8988T (cell line): Measurements from ENCODE around the gene LRCH1.
"Not testable (repeated sequence)": the region's sequence is repeated elsewhere in the genome, so short reads cannot be mapped to it uniquely, and the experiment has no call there.

Experiments
- DNase-seq: peaks from one replicate; pipeline ENCODE4 v3.0.0; 2011

The LRCH1 gene, protein sequence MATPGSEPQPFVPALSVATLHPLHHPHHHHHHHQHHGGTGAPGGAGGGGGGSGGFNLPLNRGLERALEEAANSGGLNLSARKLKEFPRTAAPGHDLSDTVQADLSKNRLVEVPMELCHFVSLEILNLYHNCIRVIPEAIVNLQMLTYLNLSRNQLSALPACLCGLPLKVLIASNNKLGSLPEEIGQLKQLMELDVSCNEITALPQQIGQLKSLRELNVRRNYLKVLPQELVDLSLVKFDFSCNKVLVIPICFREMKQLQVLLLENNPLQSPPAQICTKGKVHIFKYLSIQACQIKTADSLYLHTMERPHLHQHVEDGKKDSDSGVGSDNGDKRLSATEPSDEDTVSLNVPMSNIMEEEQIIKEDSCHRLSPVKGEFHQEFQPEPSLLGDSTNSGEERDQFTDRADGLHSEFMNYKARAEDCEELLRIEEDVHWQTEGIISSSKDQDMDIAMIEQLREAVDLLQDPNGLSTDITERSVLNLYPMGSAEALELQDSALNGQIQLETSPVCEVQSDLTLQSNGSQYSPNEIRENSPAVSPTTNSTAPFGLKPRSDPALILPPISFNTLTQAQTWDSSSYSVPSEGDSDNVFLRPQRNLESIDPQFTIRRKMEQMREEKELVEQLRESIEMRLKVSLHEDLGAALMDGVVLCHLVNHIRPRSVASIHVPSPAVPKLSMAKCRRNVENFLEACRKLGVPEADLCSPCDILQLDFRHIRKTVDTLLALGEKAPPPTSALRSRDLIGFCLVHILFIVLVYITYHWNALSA

DNA sequence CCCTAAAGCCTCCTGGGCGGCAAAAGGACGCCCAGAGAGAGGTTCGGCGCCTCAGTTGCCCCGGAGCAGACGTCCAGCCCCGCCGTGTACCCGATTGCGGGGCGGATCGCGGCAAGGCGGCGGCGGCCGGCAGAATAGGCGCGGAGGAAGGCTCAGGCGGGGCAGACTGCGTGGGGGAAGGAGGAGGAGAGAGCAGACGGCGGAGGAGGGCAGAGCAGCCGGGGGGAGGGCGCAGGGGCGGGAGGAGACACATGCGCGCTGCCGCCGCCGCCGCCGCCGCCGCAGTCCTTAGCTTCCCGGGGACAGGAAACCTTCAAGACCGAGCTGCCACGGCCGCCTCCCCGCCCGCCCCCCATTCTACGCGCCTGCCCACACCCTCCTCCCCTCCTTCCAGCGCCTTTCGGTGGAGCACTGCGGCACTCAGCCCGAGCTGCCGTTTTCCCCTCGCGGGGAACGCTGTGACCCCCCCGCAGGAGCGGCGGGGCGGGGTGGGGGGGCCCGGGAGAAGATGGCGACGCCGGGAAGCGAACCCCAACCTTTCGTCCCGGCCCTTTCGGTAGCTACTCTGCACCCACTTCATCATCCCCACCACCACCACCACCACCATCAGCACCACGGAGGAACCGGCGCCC lies at the start of gene LRCH1:
LRCH1 (plus strand) TSS at position 282 of the 632 bp plus-strand sequence; CDS start at position 509, 227 bp downstream.
- peak; percentile 75 for DNase-seq

DNA sequence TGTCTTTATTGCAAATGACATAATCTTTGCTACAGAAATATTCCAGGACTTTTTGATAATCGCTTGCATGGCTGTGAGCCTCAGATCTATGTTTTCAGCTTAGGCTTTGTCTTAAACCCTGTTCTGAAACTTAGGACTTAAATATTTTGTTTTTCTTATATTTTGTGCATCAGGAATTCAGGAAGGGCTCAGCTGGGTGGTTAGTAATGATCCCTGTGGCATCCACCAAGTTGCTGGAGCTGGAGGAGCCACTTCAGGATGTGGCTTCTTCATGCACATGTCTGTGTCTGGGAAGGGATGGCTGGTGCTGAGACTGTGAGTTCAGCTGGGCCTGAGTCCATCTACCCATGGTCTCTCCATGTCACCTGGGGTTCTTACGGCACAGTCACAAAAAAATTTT lies 48.9 kb upstream of the LRCH1 start:
- no peak for DNase-seq

DNA sequence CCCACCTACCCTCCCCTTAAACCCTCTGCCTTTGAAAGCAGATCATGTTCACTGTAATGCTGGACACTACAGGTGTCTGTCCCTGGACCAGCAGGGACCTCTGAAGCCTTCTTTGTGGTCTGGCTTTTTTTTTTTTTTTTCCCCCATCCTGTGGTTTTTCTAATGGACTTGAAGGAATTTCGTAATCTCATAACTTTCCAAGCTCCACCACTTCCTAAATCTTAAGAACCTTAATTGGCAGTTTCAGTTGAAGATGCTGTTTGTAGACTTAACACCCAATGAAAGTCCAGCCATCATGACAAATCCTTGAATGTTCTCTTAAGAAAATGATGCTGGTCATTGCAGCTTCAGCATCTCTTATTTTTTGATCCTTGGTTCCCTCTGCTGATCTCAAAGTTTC lies 45.0 kb upstream of the LRCH1 start:
- no peak for DNase-seq

DNA sequence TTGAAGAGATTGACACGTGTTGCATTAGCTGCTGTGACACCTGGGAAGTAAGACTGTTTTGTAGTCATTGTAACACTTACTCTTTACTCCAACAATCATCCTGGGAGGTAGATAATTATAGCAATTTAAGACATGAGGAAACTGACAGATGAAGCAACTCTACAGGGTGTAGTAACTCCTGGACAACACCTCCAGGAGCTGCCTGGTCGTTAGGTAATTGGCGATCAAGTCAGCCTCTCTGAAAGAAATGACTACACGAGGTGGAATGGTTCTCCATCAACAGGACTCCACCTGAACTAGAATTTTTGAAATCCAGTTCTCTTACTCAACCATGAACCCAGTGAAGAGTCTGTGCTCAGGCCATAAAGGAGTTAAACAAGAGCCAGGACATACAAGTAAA lies 43.0 kb upstream of the LRCH1 start:
- no peak for DNase-seq

DNA sequence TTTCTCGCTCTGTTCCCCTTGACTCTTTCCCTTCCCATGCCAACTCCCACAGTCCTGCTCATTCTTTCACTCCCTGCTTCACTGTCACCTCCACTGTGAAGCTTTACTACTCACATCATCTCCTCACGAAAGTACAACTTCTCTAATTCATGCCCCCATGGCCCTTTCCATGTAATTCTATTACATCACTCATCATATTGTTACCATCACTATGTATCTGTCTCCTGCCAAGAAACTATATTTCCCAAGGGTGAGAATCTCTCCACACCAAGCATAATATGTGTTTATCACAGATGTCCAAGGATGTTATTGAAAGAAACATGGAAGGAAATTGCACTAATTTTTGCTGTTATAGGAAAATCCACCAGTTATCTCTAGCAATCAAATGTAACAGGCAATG lies 37.2 kb upstream of the LRCH1 start:
- no peak for DNase-seq

DNA sequence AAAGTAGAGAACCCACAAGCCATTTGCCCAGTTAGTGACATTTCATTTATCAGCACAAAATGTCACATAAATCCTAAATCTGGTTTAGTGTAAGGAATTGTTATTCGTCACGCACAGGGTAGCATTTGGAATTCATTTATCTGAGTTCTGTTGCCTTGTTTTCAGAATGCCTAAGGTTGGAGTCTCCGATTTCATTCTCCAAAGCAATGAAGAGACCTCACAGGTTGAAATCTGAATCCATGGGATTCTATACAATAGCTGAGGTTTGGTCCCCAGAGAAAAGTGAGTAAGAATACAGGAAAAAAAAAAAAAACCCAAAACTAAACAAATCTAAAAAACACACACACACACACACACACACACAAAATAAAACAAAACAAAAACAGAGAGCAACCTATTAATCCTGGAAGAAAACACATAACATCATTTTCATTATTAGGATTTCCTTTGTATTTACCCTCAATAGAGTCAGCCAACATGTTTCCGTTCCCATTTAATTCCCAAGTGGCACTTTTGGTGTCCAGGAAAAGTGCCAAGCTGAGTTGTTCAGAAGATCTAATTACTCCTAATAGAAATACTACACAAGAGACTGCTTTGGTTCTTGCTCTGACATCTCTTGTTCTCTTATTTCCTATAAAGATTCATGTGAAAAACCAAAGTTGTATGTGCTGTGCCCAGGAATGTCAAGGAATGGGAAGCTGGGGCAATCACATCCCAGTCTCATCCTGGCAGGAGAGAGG lies 36.2 kb upstream of the LRCH1 start:
- no peak for DNase-seq

DNA sequence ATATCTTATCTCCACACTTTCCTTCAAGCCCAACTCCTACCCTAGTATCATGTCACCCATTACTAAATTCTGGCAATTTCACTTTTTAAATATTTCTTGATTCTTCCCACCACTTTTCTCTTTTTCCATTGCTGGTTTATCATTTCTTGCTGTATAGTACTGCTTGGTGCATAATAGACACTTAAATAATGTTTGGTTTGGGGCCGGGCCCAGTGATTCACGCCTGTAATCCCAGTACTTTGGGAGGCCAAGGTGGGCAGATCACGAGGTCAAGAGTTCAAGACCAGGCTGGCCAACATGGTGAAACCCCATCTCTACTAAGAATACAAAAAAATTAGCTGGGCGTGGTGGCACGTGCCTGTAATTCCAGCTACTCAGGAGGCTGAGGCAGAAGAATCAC lies 35.2 kb upstream of the LRCH1 start:
- DNase-seq: not testable (repeated sequence)

DNA sequence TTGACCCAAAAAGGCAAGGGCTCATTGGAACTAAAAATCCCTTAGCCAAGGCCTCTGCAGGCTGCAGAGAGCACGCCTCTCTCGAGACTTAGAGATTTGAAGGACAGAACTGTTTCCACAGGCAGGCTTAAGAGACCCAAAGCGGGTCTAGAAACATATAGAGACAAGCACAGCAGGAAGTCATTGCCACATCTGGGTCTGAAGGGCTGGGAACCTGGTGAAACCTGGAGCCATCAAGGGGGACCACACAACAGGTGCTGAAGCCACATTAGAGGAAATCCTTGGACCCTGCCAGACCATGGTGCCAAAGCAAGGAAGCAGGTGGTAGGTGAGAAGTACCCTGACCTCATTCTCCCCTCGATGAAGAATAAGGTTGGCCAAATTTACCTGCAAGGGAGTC lies 33.8 kb upstream of the LRCH1 start:
- no peak for DNase-seq

DNA sequence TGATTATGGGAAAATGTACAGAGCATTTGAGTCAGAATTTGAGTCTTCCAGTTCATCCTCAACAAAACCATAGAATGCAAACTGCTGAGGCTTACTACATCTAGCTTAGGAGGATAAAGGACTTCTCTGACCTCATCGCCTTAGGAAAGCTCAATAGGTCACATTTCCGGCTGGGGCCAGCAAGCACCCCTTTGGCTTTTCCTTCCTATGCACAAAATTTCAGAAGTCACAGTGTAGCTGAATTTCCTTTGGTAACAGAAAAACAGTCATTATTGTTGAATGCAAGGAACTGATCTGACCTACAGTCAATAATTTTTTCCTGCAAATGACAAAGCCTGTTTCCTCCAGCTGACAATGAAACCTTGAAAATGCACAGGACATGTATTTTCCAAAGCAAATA lies 32.8 kb upstream of the LRCH1 start:
- no peak for DNase-seq

DNA sequence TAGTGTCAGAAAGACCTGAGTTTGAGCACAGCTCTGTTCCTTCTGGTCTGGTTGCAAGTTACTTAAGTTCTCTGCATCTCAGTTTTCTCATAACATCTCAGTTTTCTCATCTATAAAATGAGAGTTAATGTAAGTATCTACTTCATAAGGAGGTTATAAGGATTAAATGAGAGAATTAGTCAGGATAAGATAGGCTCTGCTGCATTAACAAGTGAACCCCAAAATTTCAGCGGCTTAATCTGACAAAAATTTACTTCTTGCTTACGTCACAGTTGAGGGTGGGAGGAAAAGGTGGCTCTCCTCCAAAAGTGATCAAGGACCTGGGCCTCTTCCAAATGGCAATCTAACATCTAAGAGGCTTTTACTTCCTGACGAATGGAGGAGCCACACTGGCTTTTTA lies 31.5 kb upstream of the LRCH1 start:
- no peak for DNase-seq

DNA sequence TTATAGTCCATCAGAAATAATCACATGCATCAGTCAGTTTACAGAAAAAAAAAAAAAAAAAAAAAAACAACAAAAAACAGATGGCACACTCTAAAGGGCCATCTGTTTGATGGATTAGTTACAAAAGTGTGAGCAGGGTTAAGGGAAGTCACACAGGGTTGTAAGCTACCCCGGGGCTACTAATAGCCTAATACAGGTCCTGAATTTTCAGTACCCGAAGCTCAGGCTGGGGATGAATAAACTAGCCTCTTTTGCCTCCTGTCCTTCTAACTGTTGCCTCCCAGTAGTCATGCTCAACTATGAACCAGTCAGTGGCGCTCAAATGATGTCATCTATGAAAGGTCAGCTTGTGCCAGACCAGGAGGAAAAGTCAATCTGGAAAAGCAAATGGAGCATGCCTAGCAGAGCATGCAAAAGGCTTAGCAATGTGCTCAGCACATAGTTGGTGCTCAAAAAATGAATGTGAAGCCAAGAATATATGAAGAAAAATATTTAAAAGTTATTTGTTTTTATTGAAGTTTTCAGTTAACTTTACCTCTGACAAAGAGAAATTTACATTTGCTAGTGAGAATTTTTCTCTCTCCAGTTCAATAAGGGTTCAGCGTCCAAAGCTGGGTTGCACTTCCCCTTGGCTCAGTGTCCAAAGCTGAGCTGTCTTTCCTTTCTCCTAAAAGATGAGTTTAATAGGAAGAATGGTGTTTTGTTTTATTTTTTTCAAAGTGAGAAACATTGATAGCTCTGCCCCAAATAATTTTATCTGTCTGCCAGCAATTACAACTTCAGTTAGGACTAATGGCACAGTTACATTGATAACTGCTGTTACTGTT lies 30.8 kb upstream of the LRCH1 start:
- DNase-seq: no peak

DNA sequence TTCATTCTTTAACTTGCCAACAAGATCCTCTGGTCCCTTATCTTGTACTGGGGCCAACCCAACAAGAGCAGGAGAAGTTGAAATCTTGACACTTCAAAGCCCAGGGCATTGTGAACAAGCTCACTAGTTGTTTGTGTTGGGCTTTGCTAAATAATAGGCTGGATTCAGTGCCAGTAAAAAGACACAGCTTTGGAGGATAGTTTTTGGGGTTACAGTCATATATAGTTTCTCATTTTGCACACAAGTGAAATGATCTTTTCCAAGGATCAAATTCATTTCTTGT lies 30.3 kb upstream of the LRCH1 start:
- no peak for DNase-seq

DNA sequence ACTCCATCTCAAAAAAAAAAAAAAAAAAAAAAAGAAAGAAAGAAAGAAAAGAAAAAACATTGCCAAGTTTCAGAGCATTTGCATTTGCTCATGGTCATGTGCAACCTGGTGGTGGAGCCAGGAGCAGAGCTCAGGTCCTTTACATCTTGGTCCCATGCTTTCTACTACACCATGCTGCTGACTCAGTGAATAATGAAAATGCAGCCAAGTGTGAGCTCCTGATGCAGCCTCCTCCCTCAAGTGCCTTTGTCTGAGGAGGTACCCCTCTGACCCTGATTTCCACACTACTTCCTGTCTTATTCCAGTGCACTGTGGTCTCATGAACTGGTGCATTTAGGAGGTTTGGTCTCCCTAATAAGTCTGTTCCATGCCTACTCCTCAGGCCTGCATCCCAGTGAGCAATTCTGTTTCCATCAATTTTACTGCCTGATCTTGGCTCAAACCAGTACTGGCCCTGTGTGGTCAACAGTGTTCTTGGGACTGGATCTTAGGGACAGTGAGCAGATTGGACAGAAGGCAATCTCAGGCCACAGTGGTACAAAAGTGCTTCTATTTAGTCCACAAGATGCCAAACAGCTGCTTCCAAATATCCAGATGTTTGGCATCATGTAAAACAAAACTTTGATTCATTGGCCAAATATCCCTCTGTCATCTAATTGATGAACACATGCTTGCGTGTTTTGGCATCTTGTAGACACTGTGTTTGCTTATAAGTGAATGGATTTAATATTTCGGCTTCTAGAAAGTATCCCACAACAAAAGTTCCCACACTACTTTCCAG lies 28.8 kb upstream of the LRCH1 start:
- DNase-seq: no peak

DNA sequence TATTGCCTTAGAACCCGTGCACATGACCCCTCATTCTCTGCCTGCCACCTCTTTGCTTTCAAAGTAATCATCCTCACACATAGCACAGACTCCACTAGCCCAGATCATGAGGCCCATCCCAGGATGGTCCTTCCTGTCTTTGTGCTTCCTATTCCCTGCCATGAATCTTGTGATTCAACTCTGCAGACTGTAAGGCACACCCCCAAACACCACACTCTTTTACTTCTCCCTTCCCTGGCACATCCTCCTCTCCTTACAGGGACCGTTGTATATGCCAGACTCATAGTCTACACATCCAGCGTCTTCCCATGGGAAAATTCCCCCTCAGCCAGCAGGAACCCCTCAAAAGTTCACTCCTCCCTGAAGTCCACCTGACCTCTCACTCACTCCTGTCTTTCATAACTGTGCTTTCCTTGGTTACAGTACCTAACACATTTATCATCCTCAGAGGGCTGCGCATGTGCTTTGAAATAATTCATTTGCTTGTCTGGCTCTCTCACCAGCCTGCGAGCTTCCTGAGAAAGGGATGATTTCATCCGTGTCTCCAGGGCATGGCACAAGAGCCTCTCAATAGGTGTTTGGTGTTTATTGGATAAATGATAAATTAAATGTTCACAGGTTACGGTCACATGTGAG lies 26.8 kb upstream of the LRCH1 start:
- DNase-seq: no peak

DNA sequence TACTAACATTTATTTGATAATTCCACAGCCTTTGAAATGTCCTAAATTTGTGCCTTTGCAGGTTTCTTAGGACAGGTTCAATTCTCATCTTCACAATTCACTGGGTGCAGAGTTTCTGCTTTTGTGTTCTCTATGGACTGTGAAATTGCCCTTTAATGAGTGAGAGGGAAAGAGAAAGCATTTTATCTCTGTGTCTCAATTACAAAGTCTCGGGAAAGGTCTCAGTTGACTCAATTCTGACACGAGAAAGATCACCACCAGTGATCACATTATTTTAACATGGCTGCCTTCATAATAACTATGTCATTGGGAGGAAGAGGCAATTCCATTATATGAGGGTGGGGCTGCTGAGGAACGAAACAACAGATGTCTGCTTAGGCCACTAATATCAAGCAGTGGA lies 26.2 kb upstream of the LRCH1 start:
- DNase-seq: no peak

DNA sequence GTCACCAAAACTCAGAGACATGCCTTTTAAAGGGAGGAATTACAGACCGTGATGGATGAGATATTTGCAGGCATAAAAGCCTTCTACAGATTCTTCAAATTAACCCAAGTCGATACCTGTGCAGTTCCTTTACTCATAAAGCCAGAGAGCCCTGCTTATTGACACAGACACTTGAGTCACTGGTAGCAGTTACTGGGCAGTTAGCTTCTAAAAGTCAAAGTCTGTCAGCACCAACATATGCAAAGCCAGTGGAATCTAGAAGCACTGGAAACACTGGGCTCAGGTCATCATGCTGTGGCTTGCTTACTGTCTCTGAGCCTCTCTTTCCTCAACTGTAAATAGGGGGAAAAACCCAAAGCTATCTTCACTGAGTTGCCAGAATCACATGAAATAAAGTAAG lies 25.7 kb upstream of the LRCH1 start:
- no peak for DNase-seq

DNA sequence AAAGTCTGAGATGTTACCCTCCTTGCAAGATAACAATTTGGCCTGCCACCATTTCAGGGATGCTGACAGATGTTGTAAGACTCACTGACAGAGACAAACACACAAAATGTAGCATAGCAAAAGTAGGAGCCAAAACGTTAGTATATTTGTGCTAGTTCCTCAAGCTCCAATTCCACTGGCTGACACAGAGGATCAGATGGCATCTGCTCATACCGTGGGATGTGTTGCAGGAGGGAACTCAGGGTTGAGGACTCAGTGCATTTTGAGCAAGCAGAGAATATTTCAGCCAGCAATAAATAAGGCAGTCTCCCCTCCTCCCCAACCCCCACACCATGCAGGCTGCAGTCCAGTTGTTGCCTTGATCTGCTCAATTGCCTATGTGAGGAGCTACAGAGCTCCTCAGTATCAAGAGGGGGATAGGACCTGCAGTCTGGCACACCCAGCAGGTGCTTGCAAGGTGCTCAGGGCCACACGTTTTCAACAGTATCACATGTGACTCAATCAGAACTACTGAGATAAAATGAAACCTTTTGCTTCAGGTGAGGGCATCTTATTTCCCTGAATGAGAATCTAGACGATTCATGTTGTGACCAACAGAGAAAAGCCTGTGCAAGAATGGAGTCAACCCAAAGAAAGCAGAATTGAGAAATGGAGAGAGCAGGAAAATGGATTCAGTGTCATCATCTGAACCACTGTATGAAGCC lies 23.6 kb upstream of the LRCH1 start:
- no peak for DNase-seq

DNA sequence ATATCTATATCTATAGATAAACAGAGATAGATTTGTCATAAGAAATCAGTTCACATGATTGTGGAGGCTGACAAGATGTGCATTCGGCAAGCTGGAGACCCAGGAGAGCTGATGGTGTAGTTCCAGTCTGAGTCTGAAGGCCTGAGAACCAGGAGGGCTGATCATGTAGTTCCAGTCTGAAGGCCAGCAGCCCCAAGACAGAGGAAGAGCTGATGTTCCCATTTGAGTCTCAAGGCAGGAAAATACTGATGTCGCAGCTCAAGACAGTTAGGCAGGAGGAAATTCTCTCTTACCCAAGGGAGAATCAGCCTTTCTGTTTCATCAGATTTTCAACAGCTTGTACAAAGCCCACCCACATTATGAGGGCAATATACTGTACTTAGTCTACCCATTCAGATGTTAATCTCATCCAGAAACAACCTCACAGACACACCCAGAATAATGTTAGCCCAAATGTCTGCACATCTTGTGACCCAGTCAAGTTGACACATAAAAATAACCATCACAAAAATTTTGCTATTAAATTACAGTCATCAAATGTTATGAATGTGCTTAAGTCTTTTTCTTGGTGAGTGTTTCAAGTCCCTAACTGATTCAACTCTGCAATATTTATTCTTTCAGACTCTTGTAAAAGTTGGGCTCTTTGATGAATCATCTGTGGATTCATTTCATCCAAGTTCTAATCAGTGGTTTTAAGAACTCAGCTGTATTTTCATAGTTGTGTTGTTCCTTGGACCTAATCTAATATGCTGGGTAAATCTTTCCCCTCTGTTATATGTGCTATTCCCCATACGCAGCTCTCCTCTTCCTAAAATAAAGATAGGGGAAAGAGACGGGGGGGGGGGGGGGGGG lies 22.7 kb upstream of the LRCH1 start:
- no peak for DNase-seq

DNA sequence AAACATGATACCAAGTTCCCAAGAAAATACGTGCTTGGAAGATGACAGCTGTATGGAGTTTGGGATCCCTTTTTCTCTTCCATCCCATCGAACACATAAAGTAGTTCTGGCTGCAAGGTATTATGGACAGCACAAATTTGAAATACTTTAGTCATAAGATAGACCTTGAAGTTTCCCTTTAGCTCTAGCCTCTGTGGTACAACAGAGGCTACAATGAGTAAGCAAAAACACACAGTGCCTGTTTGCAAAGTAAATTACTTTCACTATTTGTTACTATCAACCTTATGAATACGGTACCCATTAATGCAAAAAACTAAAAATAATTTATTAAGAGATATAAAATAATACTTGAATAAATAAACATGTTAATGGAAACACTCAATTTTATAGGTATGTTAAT lies 21.0 kb upstream of the LRCH1 start:
- no peak for DNase-seq

DNA sequence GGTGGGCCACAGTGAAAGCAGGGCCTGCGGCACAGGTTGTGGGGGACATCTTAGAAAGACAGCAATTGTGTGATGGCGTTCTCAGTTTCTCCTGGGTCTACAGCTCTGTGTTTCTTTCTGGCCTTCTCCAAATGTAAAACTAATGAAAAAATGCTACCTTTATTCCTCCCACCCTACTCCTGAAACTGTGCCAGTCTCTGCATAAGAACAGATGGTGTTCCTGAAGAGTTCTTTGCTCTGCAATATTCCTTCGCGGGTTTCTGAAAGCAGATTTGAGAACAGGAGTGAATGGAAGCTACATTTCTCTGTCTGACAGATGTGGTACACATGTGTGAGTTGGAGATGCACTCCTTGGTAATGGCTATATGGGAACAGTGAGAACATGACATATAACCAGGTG lies 18.0 kb upstream of the LRCH1 start:
- no peak for DNase-seq
